ENCODE measurements around the gene TRPM3.

GRCh38 chr9:70923961-70924360 lies 197.5 kb downstream of the TRPM3 start:
- TF ChIP-seq POLR2A (IDR thresholded peaks at IDR 0.05) (no peak), CTCF (IDR thresholded peaks at IDR 0.05) (no peak)

Data from esophagus squamous epithelium (tissue), 4 donors.